WERI-Rb-1 (cell line): ENCODE data around the gene THAP11.
A peak's percentile ranks its signal among the peaks of the same experiment; 100 is the strongest.

ENCODE experiments used
- DNase-seq: peaks from one replicate; pipeline ENCODE4 v3.0.0-alpha.2; 2020
- H3K27ac ChIP-seq: fragments of 250-450 bp; sonication (Bioruptor Pico); 2 replicates; pipeline ENCODE4 v1.5.1; 2020; ENCODE audit warnings: mild to moderate bottlenecking, moderate library complexity
- H3K27me3 ChIP-seq: fragments of 250-450 bp; sonication (Bioruptor Pico); 2 replicates; pipeline ENCODE4 v1.5.1; 2021; ENCODE audit warnings: mild to moderate bottlenecking, low read depth, moderate library complexity; ENCODE audit not compliant: insufficient read depth, severe bottlenecking
- H3K36me3 ChIP-seq: fragments of 250-450 bp; sonication (Bioruptor Pico); 2 replicates; pipeline ENCODE4 v1.5.1; 2020; ENCODE audit warnings: mild to moderate bottlenecking, moderate library complexity
- H3K4me3 ChIP-seq: 2 replicates; pipeline ENCODE4 v1.5.1; 2011; ENCODE audit warnings: low read depth, mild to moderate bottlenecking, control low read depth, low read length
- H3K9me3 ChIP-seq: fragments of 250-450 bp; sonication (Bioruptor Pico); 2 replicates; pipeline ENCODE4 v1.5.1; 2021; ENCODE audit warnings: mild to moderate bottlenecking, moderate library complexity; ENCODE audit not compliant: severe bottlenecking
- CTCF ChIP-seq: IDR thresholded peaks from 2 replicates; pipeline ENCODE4 v1.5.1; 2011; ENCODE audit warnings: low read depth, mild to moderate bottlenecking, control low read depth, inconsistent platforms, low read length

THAP11 gene

GRCh38 chr16:67880584-67880983 is 38.5 kb downstream of the THAP11 start:
- no peak for TF ChIP-seq CTCF
- Histone ChIP-seq H3K4me3 (no peak overlapping the region), H3K27me3 (no peaks in the 10 kb centered on the region), H3K36me3 (peaks cover 89% of the 10 kb centered on the region), H3K9me3 (no peaks in the 10 kb centered on the region), H3K27ac (no peak overlapping the region)
- DNase-seq = no peak

DNA sequence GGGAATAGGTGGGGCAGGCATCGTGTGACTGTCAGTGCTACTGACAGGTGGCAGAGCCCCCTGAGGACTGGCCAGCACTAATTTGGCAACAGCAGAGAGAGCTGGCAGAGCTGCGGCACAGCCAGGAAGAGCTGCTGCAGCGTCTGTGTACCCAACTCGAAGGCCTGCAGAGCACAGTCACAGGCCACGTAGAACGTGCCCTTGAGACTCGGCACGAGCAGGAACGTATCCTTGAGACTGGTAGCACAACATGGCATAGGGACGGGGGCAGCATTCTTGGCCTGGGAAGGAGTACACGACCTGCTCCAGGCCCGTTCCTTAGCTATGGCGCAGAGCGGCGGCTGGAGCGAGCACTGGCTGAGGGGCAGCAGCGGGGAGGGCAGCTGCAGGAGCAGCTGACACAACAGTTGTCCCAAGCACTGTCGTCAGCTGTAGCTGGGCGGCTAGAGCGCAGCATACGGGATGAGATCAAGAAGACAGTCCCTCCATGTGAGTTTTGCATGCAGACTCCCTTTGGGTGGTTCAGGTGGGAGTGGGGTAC is 39.6 kb downstream of the THAP11 start:
- Histone ChIP-seq H3K4me3 (no peak overlapping the region), H3K27ac (no peak overlapping the region), H3K9me3 (no peaks in the 10 kb centered on the region), H3K36me3 (peaks cover 78% of the 10 kb centered on the region), H3K27me3 (no peaks in the 10 kb centered on the region)
- no peak for DNase-seq
- TF ChIP-seq CTCF = no peak

DNA sequence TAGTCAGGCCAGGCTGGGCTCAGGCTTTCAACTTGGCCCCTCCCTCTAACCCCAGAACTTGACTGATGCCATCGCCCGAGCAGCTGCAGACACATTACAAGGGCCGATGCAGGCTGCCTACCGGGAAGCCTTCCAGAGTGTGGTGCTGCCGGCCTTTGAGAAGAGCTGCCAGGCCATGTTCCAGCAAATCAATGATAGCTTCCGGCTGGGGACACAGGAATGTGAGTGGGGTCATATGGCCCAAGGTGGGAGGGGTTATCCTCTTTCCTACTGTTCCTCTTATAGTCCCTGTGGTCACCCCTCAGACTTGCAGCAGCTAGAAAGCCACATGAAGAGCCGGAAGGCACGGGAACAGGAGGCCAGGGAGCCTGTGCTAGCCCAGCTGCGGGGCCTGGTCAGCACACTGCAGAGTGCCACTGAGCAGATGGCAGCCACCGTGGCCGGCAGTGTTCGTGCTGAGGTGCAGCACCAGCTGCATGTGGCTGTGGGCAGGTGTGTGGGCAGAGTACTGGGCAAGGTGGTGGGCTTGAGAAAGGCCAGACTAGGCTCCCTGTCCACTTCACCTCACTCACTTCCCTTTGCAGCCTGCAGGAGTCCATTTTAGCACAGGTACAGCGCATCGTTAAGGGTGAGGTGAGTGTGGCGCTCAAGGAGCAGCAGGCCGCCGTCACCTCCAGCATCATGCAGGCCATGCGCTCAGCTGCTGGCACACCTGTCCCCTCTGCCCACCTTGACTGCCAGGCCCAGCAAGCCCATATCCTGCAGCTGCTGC is 40.4 kb downstream of the THAP11 start:
- Histone ChIP-seq H3K27ac (no peak overlapping the region), H3K4me3 (no peak overlapping the region), H3K27me3 (no peaks in the 10 kb centered on the region), H3K36me3 (peaks cover 70% of the 10 kb centered on the region), H3K9me3 (no peaks in the 10 kb centered on the region)
- DNase-seq = no peak
- no peak for TF ChIP-seq CTCF

DNA sequence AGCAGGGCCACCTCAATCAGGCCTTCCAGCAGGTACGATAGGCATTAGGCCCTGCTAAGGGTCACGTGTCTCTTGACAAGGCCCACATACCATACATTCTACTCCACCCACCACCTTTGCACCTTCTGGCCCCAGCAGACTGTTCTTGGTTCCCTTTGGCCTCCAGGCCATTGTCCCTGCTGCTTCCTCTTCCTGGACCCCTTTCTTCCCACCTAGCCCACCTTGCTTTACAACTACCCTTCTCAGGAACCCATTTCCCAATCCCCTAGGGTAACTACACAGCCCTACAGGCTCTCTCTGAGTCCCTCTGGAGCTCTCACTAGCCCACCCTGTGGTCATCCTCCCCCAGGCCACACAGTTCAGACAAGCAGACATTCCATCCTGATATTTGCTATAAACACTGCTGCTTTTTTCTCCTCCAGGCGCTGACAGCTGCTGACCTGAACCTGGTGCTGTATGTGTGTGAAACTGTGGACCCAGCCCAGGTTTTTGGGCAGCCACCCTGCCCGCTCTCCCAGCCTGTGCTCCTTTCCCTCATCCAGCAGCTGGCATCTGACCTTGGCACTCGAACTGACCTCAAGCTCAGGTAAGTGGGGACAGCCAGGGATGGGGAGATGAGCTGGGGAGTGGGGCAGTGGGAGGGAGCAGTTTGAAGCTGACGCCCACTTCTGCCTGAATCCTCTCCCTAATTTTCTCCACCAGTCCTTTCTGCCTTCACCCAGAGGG is 41.2 kb downstream of the THAP11 start:
- no peak for TF ChIP-seq CTCF
- Histone ChIP-seq H3K36me3 (peaks cover 62% of the 10 kb centered on the region), H3K4me3 (no peak overlapping the region), H3K27me3 (no peaks in the 10 kb centered on the region), H3K9me3 (no peaks in the 10 kb centered on the region), H3K27ac (no peak overlapping the region)
- DNase-seq = no peak

- Histone ChIP-seq H3K4me3 (no peak overlapping the region), H3K27me3 (no peaks in the 10 kb centered on the region), H3K9me3 (no peaks in the 10 kb centered on the region), H3K27ac (no peak overlapping the region), H3K36me3 (peaks cover 56% of the 10 kb centered on the region)
- TF ChIP-seq CTCF = peak; percentile 88
- DNase-seq = peak; percentile 66
Measured at GRCh38 chr16:67883872-67884261, 41.7 kb downstream of the THAP11 start.
